GM12892 (cell line): Measurements from ENCODE around the gene RIPOR2.
"Not testable (repeated sequence)": the region's sequence is repeated elsewhere in the genome, so short reads cannot be mapped to it uniquely, and the experiment has no call there.

Experiments
- POLR2A ChIP-seq: IDR thresholded peaks from 2 replicates; pipeline ENCODE4 v1.6.1; 2011; ENCODE audit warnings: low read depth, low read length, control low read depth
- POLR2AphosphoS5 ChIP-seq: IDR thresholded peaks from 2 replicates; pipeline ENCODE4 v1.6.1; 2011; ENCODE audit warnings: low read depth, low read length, control low read depth

DNA sequence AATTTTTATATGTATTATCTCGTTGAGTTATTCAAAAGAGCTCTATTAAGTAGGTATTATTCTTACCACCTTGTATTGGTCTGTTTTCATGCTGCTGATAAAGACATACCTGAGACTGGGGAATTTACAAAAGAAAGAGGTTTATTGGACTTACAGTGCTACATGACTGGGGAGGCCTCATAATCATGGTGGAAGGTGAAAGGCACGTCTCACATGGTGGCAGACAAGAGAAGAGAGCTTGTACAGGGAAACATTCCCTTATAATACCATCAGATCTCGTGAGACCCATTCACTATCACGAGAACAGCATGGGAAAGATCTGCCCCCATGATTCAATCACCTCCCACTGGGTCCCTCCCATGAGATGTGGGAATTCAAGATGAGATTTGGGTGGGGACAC, 181.4 kb downstream of the RIPOR2 start:
- TF ChIP-seq POLR2A, POLR2AphosphoS5: not testable (repeated sequence)
